ENCODE measurements around the gene GFOD1. TPM values are rescaled to one million over a fixed set of nuclear protein-coding genes. Genes with fewer than 3 reads are reported as not detected.

The GFOD1 gene
- total and polyA plus RNA-seq, 10 of the 15 experiments (the other 5 are each of a cell fraction or from before 2014, with no cell fraction given): 6.5 to 41.4 (median 16.0) TPM

- TF ChIP-seq E2F8 (IDR thresholded peaks at IDR 0.05; ENCODE audit: low read depth, partially characterized antibody): no peak
- no peak for TF ChIP-seq HDAC6 (IDR thresholded peaks at IDR 0.05; ENCODE audit: unreplicated experiment)
These were observed 5.0 kb upstream of the GFOD1 start (continued) for GRCh38 chr6:13492357-13492756.

- CTCF ChIA-PET: interaction anchor here (1.0 to 1.3 kb wide), 3 partner anchors 37 to 84 kb away, joined by 3 read pairs; no protein-coding TSS in a partner anchor
- Histone ChIP-seq H3K27ac (ENCODE audit: control insufficient read depth, insufficient read depth) (no peak overlapping the region), H3K4me2 (ENCODE audit: control insufficient read depth, insufficient read depth) (no peak overlapping the region), H3K36me3 (ENCODE audit: control insufficient read depth in 2 of 2, insufficient read depth in 2 of 2, low read length in 1 of 2) (no peaks in the 10 kb centered on the region), H3K27me3 (replicated peaks in 1 of 2; ENCODE audit: control insufficient read depth in 2 of 2, insufficient read depth in 2 of 2, low read length in 1 of 2) (no peaks in the 10 kb centered on the region), H3K9ac (ENCODE audit: control insufficient read depth, insufficient read depth, low read length) (no peak overlapping the region), H3K4me3 (no peak overlapping the region), H2AFZ (ENCODE audit: control insufficient read depth, low read depth, low read length) (no peak overlapping the region), H3K9me3 (replicated peaks; ENCODE audit: control insufficient read depth, insufficient read depth, low read length) (no peaks in the 10 kb centered on the region), H3K79me2 (ENCODE audit: control insufficient read depth, insufficient read depth, low read length) (peaks cover 5% of the 10 kb centered on the region), H3K4me1 (ENCODE audit: control insufficient read depth, insufficient read depth, low read length) (peaks cover 9% of the 10 kb centered on the region; the same call in 1 of the 2 replicates), H4K20me1 (ENCODE audit: control insufficient read depth, insufficient read depth) (no peaks in the 10 kb centered on the region)
- in situ Hi-C loops (cut with MboI): no loop called here
- ATAC-seq (no peak), FAIRE-seq (no peak), DNase-seq (ENCODE audit: low read depth, low spot score) (no peak)
- POLR2A ChIA-PET: no interaction called here
- RAD21 ChIA-PET (ENCODE audit: unreplicated experiment): no interaction called here
- 67% methylated on average over 3 of the region's 3 CpGs for WGBS (ENCODE audit: insufficient coverage, insufficient replicate concordance, low lambda C conversion rate, missing lambda C conversion rate)
- no TSS peak for BruUV-seq (replicated peaks)
- intact Hi-C loops (cut with micrococcal nuclease; ENCODE audit: unreplicated experiment): no loop called here
- SMC1A ChIA-PET (ENCODE audit: uncharacterized antibody, unreplicated experiment): interaction anchor here (0.7 kb wide), 1 partner anchor 1725 kb away, joined by 3 read pairs; no protein-coding TSS in a partner anchor
- TF ChIP-seq POLR2AphosphoS5 (IDR thresholded peaks at IDR 0.05; ENCODE audit: low read length): no peak
- TF ChIP-seq NR2F1 (conservative IDR thresholded peaks at IDR 0.05): no peak
- no peak for TF ChIP-seq BRCA1 (IDR thresholded peaks at IDR 0.05; ENCODE audit: low read depth, low read length)
- TF ChIP-seq YY1 (IDR thresholded peaks at IDR 0.05; ENCODE audit: low read depth, low read length): no peak
- TF ChIP-seq, protein P1, sequence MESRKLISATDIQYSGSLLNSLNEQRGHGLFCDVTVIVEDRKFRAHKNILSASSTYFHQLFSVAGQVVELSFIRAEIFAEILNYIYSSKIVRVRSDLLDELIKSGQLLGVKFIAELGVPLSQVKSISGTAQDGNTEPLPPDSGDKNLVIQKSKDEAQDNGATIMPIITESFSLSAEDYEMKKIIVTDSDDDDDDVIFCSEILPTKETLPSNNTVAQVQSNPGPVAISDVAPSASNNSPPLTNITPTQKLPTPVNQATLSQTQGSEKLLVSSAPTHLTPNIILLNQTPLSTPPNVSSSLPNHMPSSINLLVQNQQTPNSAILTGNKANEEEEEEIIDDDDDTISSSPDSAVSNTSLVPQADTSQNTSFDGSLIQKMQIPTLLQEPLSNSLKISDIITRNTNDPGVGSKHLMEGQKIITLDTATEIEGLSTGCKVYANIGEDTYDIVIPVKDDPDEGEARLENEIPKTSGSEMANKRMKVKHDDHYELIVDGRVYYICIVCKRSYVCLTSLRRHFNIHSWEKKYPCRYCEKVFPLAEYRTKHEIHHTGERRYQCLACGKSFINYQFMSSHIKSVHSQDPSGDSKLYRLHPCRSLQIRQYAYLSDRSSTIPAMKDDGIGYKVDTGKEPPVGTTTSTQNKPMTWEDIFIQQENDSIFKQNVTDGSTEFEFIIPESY (IDR thresholded peaks at IDR 0.05): no peak
- TF ChIP-seq JUNB (IDR thresholded peaks at IDR 0.05): no peak
- TF ChIP-seq IKZF1 (conservative IDR thresholded peaks at IDR 0.05): no peak
- no peak for TF ChIP-seq BCL11A (IDR thresholded peaks at IDR 0.05; ENCODE audit: low read depth, low read length)
- TF ChIP-seq HCFC1 (IDR thresholded peaks at IDR 0.05; ENCODE audit: low read length): no peak
- no peak for TF ChIP-seq NR2C2 (IDR thresholded peaks at IDR 0.05; ENCODE audit: borderline replicate concordance, control insufficient read depth, insufficient read length, low read depth)
- TF ChIP-seq, protein P2, sequence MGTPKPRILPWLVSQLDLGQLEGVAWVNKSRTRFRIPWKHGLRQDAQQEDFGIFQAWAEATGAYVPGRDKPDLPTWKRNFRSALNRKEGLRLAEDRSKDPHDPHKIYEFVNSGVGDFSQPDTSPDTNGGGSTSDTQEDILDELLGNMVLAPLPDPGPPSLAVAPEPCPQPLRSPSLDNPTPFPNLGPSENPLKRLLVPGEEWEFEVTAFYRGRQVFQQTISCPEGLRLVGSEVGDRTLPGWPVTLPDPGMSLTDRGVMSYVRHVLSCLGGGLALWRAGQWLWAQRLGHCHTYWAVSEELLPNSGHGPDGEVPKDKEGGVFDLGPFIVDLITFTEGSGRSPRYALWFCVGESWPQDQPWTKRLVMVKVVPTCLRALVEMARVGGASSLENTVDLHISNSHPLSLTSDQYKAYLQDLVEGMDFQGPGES (IDR thresholded peaks at IDR 0.05): no peak
- no peak for TF ChIP-seq ZNF687 (IDR thresholded peaks at IDR 0.05)
These were observed 4.1 kb upstream of the GFOD1 start for GRCh38 chr6:13491538-13491937.

Measured in GM12878 (cell line).